Endothelial cell of umbilical vein (primary cell): ENCODE measurements around the gene CD300LB. TPM values are rescaled to one million over a fixed set of nuclear protein-coding genes. Genes with fewer than 3 reads are reported as not detected.

Source experiments
- BruUV-seq: library from RNA; stranded (reverse); fragments of 400-500 nt; replicated peaks from 2 replicates; lab custom pipeline; 2021; lab: Mats Ljungman, UMichigan
- CTCF ChIA-PET: fragments of 300-600, 350-600 bp; sonication (Branson Sonifier 250); formaldehyde crosslinking; loops from one replicate; lab custom pipeline; 2021; ENCODE audit warnings: antibody characterized with exemption, inconsistent platforms; lab: Charles Lee
- POLR2A ChIA-PET: fragments of 300-600, 350-600 bp; sonication (Branson Sonifier 250); formaldehyde crosslinking; loops from one replicate; lab custom pipeline; 2021; ENCODE audit warnings: antibody characterized with exemption, inconsistent platforms; lab: Charles Lee
- DNase-seq: peaks from one replicate; pipeline ENCODE4 v3.0.0-alpha.2; 2011; ENCODE audit warnings: low read depth, low spot score
- FAIRE-seq: peaks from 2 replicates; lab custom pipeline; 2011; peaks lifted over from hg19 to GRCh38; lab: Jason Lieb, UNC
- H2AFZ ChIP-seq: 2 replicates; pipeline ENCODE4 v1.6.0; 2012; ENCODE audit warnings: low read depth, low read length, control low read depth, inconsistent platforms
- H3K27ac ChIP-seq: 2 replicates; pipeline ENCODE4 v1.5.1; 2011; ENCODE audit warnings: low read depth, mild to moderate bottlenecking, control low read depth, low read length, moderate library complexity; ENCODE audit not compliant: insufficient read depth
- H3K27me3 ChIP-seq, 2 experiments: 2 replicates each; pipeline versions ENCODE4 v1.6.0 to v1.6.1; 2011; ENCODE audit warnings: low read length in 2 of 2, mixed read lengths in 1 of 2; ENCODE audit not compliant: control insufficient read depth in 2 of 2, insufficient read depth in 2 of 2
- H3K36me3 ChIP-seq, 2 experiments: 2 replicates in 1 of 2; 3 replicates in 1 of 2; pipeline ENCODE4 v1.5.1; 2011; ENCODE audit warnings: low read length in 2 of 2, mild to moderate bottlenecking in 1 of 2, moderate library complexity in 1 of 2; ENCODE audit not compliant: control insufficient read depth in 2 of 2, insufficient read depth in 2 of 2; ENCODE audit errors: extremely low read depth in 1 of 2
- H3K4me1 ChIP-seq: 3 replicates; pipeline ENCODE4 v1.5.1; 2011; ENCODE audit warnings: mild to moderate bottlenecking, low read length; ENCODE audit not compliant: control insufficient read depth, insufficient read depth; ENCODE audit errors: extremely low read depth
- H3K4me2 ChIP-seq: 2 replicates; pipeline ENCODE4 v1.6.1; 2011; ENCODE audit warnings: low read length, control low read depth, mixed read lengths; ENCODE audit not compliant: insufficient read depth
- H3K4me3 ChIP-seq, 3 experiments: fragments of 200-600 bp in 1 of 3; sonication (generic), shearing (Covaris generic) in 1 of 3; replicated peaks in 1 of 3; 2 replicates each; pipeline ENCODE4 v1.5.1; 2011 to 2016; ENCODE audit warnings: control low read depth in 3 of 3, low read length in 3 of 3, mild to moderate bottlenecking in 2 of 3, inconsistent platforms in 1 of 3, low read depth in 1 of 3, moderate library complexity in 1 of 3; ENCODE audit not compliant: insufficient read depth in 1 of 3
- H3K79me2 ChIP-seq: 2 replicates; pipeline ENCODE4 v1.6.0; 2012; ENCODE audit warnings: low read length, inconsistent platforms; ENCODE audit not compliant: control insufficient read depth, insufficient read depth
- H3K9ac ChIP-seq: replicated peaks from 2 replicates; pipeline ENCODE3; 2011; ENCODE audit warnings: low read length, control low read depth; ENCODE audit not compliant: insufficient read depth; ENCODE audit errors: extremely low read depth
- H3K9me1 ChIP-seq: replicated peaks from 3 replicates; pipeline ENCODE4 v1.6.0; 2011; ENCODE audit warnings: mild to moderate bottlenecking, low read length; ENCODE audit not compliant: control insufficient read depth, insufficient read depth; ENCODE audit errors: extremely low read depth
- H3K9me3 ChIP-seq: replicated peaks from 2 replicates; pipeline ENCODE4 v1.5.1; 2012; ENCODE audit warnings: low read length, inconsistent platforms; ENCODE audit not compliant: control insufficient read depth, insufficient read depth
- H4K20me1 ChIP-seq: replicated peaks from 2 replicates; pipeline ENCODE3; 2011; ENCODE audit warnings: mild to moderate bottlenecking, low read length; ENCODE audit not compliant: control insufficient read depth, insufficient read depth; ENCODE audit errors: extremely low read depth
- EZH2 ChIP-seq: IDR thresholded peaks from 2 replicates; pipeline ENCODE4 v1.6.1; 2012; ENCODE audit warnings: borderline replicate concordance, low read depth, mild to moderate bottlenecking, moderate library complexity, low read length, inconsistent platforms; ENCODE audit not compliant: severe bottlenecking
- FOS ChIP-seq: IDR thresholded peaks from 2 replicates; pipeline ENCODE4 v1.6.1; 2011; ENCODE audit warnings: mild to moderate bottlenecking, low read length, moderate library complexity, borderline replicate concordance; ENCODE audit not compliant: insufficient read depth
- GATA2 ChIP-seq: IDR thresholded peaks from 2 replicates; pipeline ENCODE4 v1.7.0; 2011; ENCODE audit warnings: low read depth, mild to moderate bottlenecking, moderate library complexity, mixed read lengths, low read length; ENCODE audit not compliant: insufficient read length, insufficient read depth
- JUN ChIP-seq: IDR thresholded peaks from 2 replicates; pipeline ENCODE4 v1.6.1; 2011; ENCODE audit warnings: borderline replicate concordance, low read depth; ENCODE audit not compliant: insufficient read length, insufficient read depth
- MYC ChIP-seq: IDR thresholded peaks from one replicate; pipeline ENCODE4 v1.6.1; 2011; ENCODE audit warnings: mild to moderate bottlenecking, low read depth, low read length
- POLR2A ChIP-seq: IDR thresholded peaks from 2 replicates; pipeline ENCODE4 v1.6.1; 2012; ENCODE audit warnings: low read depth, mild to moderate bottlenecking, control low read depth, low read length
- POLR2AphosphoS5 ChIP-seq: IDR thresholded peaks from 2 replicates; pipeline ENCODE4 v1.6.1; 2012; ENCODE audit warnings: low read depth, mild to moderate bottlenecking, control low read depth, low read length, moderate library complexity; ENCODE audit not compliant: insufficient read depth
- dilution Hi-C: fragments of 300-500 bp; cut with MboI; formaldehyde crosslinking; loops from one replicate; pipeline ENCODE4 v1.15.0; 2019; ENCODE audit warnings: low sequenced_read_pairs; ENCODE audit not compliant: extremely low pct_ligation_motif_present
- intact Hi-C: fragments of 100-400 bp; cut with micrococcal nuclease; formaldehyde crosslinking; loops from one replicate; pipeline ENCODE4 v1.10.0; 2022
- polyA plus RNA-seq, 4 experiments: library from polyadenylated mRNA; depleted of rRNA in 3 of 4; stranded (reverse) in 3 of 4; unstranded in 1 of 4; fragments of >200 nt; gene quantifications; 2 replicates each; pipeline versions ENCODE4 v1.2.1 to v1.2.3, GENCODE V29; 2011 to 2012; ENCODE audit warnings: missing spikeins in 1 of 4
- total RNA-seq: library from RNA; stranded (reverse); gene quantifications from 2 replicates; pipeline ENCODE4 v1.2.3, GENCODE V29; 2021
- TF ChIP-seq, protein P1 (sequence below), 2 donors: IDR thresholded peaks; 1 replicate in 1 of 2; 2 replicates in 1 of 2; pipeline ENCODE4 v1.5.1; 2011; ENCODE audit warnings: low read length in 2 of 2, mild to moderate bottlenecking in 2 of 2, moderate library complexity in 2 of 2, control low read depth in 1 of 2, inconsistent platforms in 1 of 2, low read depth in 1 of 2; ENCODE audit not compliant: insufficient read depth in 1 of 2; ENCODE audit errors: extremely low read depth in 1 of 2
- TF ChIP-seq, protein P2 (sequence below): IDR thresholded peaks from 2 replicates; pipeline ENCODE4 v1.6.1; 2011; ENCODE audit not compliant: insufficient read depth, insufficient read length

CD300LB gene
- total and polyA plus RNA-seq, 2 donors (not counting 3 experiments of a cell fraction or from before 2014, with no cell fraction given) = not detected

DNA sequence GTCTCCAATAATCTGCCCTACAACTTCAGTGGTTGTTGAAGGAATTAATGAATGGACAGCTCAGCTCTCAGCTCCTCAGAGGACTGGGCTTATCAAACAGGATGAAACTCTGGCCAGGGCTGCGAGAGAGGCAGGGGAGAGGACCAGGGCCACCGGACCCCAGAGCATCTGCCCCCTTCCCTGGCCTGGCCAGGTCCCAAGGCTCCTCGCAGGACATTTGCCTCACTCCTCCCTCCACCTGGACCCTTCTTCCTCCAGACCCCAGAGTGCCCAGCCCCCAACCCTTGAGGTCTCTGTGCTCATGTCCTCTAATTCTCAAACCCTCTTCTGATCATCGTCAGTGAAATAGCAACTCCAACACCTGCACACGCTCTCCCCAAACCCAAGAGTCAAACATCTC, 10.9 kb upstream of the CD300LB start:
- H2AFZ ChIP-seq = no peak overlapping the region
- H3K27ac ChIP-seq = no peak overlapping the region
- POLR2A ChIA-PET = no interaction called here
- H4K20me1 ChIP-seq = no peaks in the 10 kb centered on the region
- H3K4me1 ChIP-seq = no peaks in the 10 kb centered on the region
- H3K27me3 ChIP-seq = no peaks in the 10 kb centered on the region
- H3K79me2 ChIP-seq = no peaks in the 10 kb centered on the region
- no peak overlapping the region for H3K4me2 ChIP-seq
- no TSS peak for BruUV-seq
- no peaks in the 10 kb centered on the region for H3K9me3 ChIP-seq
- no peak overlapping the region for H3K4me3 ChIP-seq
- no peak for FAIRE-seq
- no peak overlapping the region for H3K9ac ChIP-seq
- no peaks in the 10 kb centered on the region for H3K36me3 ChIP-seq
- DNase-seq = no peak
- intact Hi-C loops (no loop called here), dilution Hi-C loops (no loop called here)
- CTCF ChIA-PET = no interaction called here
- no peaks in the 10 kb centered on the region for H3K9me1 ChIP-seq
- TF ChIP-seq POLR2AphosphoS5 (no peak), GATA2 (no peak), MYC (no peak), POLR2A (no peak), JUN (no peak), EZH2 (no peak), FOS (no peak)
- TF ChIP-seq, protein P1, sequence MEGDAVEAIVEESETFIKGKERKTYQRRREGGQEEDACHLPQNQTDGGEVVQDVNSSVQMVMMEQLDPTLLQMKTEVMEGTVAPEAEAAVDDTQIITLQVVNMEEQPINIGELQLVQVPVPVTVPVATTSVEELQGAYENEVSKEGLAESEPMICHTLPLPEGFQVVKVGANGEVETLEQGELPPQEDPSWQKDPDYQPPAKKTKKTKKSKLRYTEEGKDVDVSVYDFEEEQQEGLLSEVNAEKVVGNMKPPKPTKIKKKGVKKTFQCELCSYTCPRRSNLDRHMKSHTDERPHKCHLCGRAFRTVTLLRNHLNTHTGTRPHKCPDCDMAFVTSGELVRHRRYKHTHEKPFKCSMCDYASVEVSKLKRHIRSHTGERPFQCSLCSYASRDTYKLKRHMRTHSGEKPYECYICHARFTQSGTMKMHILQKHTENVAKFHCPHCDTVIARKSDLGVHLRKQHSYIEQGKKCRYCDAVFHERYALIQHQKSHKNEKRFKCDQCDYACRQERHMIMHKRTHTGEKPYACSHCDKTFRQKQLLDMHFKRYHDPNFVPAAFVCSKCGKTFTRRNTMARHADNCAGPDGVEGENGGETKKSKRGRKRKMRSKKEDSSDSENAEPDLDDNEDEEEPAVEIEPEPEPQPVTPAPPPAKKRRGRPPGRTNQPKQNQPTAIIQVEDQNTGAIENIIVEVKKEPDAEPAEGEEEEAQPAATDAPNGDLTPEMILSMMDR (IDR thresholded peaks at IDR 0.05; ENCODE audit: extremely low read depth in 1 of 2, insufficient read depth in 1 of 2, low read depth in 1 of 2, low read length in 2 of 2) = no peak
- TF ChIP-seq, protein P2, sequence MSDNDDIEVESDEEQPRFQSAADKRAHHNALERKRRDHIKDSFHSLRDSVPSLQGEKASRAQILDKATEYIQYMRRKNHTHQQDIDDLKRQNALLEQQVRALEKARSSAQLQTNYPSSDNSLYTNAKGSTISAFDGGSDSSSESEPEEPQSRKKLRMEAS = no peak
